ENCODE measurements around the gene MINDY4B. TPM values are rescaled to one million over a fixed set of nuclear protein-coding genes. Genes with fewer than 3 reads are reported as not detected.

Gene MINDY4B
- total and polyA plus RNA-seq, 2 of the 8 experiments (the other 6 are each of a cell fraction or from before 2014, with no cell fraction given): not detected

- no peak for TF ChIP-seq JUND (IDR thresholded peaks at IDR 0.05; ENCODE audit: low read length)
- TF ChIP-seq CREB1 (IDR thresholded peaks at IDR 0.05): 0 out of 2 replicates have a peak, but pooled peaks have one; percentile 10
- no peak for TF ChIP-seq HDAC2 (IDR thresholded peaks at IDR 0.05; ENCODE audit: borderline replicate concordance in 1 of 2, low read depth in 2 of 2, low read length in 2 of 2)
These were observed 20.5 kb upstream of the MINDY4B start (continued) for GRCh38 chr3:150925751-150926201.

Data from H1 (cell line).